K562 (cell line): Measurements from ENCODE around the gene CFAP58. TPM values are rescaled to one million over a fixed set of nuclear protein-coding genes. Genes with fewer than 3 reads are reported as not detected.

Experiments used
- LCOR ChIP-seq: sonication (generic); formaldehyde crosslinking; IDR thresholded peaks from 2 replicates; pipeline ENCODE4 v1.8.0; 2022; ENCODE audit warnings: mild to moderate bottlenecking, missing genetic modification reagents
- REST ChIP-seq, 2 experiments: fragments of 450-650 bp; formaldehyde crosslinking in 1 of 2; IDR thresholded peaks; 2 replicates each; pipeline versions ENCODE4 v1.4.0 to v1.6.1; 2014 to 2020; ENCODE audit warnings: mild to moderate bottlenecking in 2 of 2, borderline replicate concordance in 1 of 2, low read depth in 1 of 2
- SRSF9 ChIP-seq: fragments of 200-400 bp; formaldehyde crosslinking; IDR thresholded peaks from 2 replicates; pipeline ENCODE4 v1.6.1; 2017; ENCODE audit warnings: low read depth, low read length, borderline replicate concordance
- ZNF274 ChIP-seq: IDR thresholded peaks from 2 replicates; pipeline ENCODE4 v1.6.1; 2011; ENCODE audit warnings: low read depth, mild to moderate bottlenecking, low read length, moderate library complexity, borderline replicate concordance
- polyA plus RNA-seq, 8 experiments: library from polyadenylated mRNA; depleted of rRNA in 4 of 8; stranded (reverse) in 5 of 8; unstranded in 3 of 8; fragments of >200 nt; fragmentation: Nextera tagmentation in 2 of 8; fragmentation: Illumina TruSeq in 1 of 8; extraction: Ambion mirVana in 2 of 8; extraction: Trizol in 1 of 8; gene quantifications; 2 replicates each; pipeline versions ENCODE4 v1.2.1 to v1.2.3, GENCODE V29; 2011 to 2014; ENCODE audit warnings: inconsistent platforms in 1 of 8, missing spikeins in 1 of 8
- total RNA-seq, 7 experiments: library from RNA; depleted of rRNA in 6 of 7; stranded (reverse); fragments of >200 nt in 6 of 7; fragmentation: Illumina TruSeq in 2 of 7; extraction: Trizol in 2 of 7; gene quantifications; 2 replicates each; pipeline versions ENCODE4 v1.2.1 to v1.2.3, GENCODE V29; 2011 to 2021; ENCODE audit warnings: low replicate concordance in 1 of 7

The CFAP58 gene
- total and polyA plus RNA-seq, 9 of the 15 experiments (the other 6 are each of a cell fraction or from before 2014, with no cell fraction given): 0.08 to 2.0 (median 0.71) TPM

DNA sequence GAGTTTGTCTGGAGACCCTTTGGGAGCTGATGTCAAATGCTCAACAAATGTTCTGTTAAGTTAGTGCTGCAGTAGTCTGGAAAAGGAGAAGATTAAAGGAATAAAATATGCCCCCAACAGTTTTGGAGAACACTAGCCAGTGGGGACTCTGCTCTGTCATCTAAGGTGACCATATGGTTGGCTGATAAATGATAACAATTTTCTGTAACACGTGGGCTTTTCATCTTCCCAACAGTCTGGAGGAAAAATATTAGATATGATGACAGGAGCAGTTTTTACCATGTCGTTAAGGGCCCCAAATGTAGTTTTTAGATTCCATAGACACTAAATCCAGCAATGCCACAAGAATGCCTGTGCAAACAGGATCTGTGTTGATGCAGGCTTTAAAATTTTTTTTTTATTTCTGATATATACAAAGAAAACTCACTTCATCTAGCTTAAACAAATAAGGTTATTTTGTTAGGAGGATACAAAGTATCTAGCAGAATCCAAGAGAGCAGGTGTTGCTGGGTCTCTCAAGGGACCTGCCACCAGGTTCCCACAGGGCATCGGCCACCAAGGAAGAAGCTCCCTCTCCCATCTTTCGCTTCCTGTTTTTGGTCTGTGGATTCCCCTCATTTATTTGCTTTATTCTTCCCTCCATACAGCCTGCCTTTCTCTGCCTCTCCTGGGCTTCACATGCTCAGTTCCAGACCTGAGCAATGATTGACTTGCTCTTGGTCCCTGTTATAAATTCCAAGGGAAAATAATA lies 6.2 kb upstream of the CFAP58 start (continued):
- TF ChIP-seq REST (IDR thresholded peaks at IDR 0.05; ENCODE audit: borderline replicate concordance) (no peak), REST (CRISPR knock-in tag; IDR thresholded peaks at IDR 0.05; ENCODE audit: low read depth) (no peak), LCOR (CRISPR knock-in tag) (no peak), ZNF274 (no peak), SRSF9 (no peak)
